SK-N-MC (cell line): ENCODE data around the gene CDKN2AIPNL.

Source experiments
- EZH2 ChIP-seq: fragments of 200-600 bp; sonication (generic); IDR thresholded peaks from one replicate; pipeline ENCODE4 v1.6.1; 2017; ENCODE audit warnings: antibody characterized with exemption
- POLR2AphosphoS5 ChIP-seq: IDR thresholded peaks from 2 replicates; pipeline ENCODE4 v1.6.1; 2012; ENCODE audit warnings: mild to moderate bottlenecking, low read depth, low read length, borderline replicate concordance

- TF ChIP-seq EZH2 (no peak), POLR2AphosphoS5 (no peak)
These were observed 43.8 kb upstream of the CDKN2AIPNL start for GRCh38 chr5:134455466-134455865.
